NCI-H146 (cell line): ENCODE results near the gene NAB1.

ENCODE experiments used
- DNase-seq: peaks from one replicate; lab custom pipeline; 2025; lab: John Stamatoyannopoulos, UW

The NAB1 gene

GRCh38 chr2:190716176-190716807 is 67.4 kb downstream of the NAB1 start:
- no peak for DNase-seq

DNA sequence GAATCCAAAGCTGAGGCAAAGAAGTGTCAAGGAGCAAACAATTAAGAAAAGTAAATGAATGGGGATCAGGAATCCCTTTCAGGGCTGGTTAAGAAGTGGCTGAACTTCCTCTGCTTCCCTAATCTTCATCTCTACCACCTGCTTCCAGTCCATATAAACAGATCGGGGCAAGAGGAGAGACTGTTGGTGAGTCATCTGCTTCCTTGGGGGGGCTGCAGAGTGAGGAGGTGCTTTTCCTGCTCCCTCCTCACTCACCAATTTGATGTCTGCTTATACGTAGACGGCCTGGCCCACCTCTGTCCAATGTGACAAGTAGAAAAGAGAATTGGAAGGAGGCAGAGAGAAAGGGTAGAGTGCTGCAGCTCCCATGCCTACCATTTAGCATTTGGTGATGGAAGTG is 68.4 kb downstream of the NAB1 start:
- DNase-seq: no peak

DNA sequence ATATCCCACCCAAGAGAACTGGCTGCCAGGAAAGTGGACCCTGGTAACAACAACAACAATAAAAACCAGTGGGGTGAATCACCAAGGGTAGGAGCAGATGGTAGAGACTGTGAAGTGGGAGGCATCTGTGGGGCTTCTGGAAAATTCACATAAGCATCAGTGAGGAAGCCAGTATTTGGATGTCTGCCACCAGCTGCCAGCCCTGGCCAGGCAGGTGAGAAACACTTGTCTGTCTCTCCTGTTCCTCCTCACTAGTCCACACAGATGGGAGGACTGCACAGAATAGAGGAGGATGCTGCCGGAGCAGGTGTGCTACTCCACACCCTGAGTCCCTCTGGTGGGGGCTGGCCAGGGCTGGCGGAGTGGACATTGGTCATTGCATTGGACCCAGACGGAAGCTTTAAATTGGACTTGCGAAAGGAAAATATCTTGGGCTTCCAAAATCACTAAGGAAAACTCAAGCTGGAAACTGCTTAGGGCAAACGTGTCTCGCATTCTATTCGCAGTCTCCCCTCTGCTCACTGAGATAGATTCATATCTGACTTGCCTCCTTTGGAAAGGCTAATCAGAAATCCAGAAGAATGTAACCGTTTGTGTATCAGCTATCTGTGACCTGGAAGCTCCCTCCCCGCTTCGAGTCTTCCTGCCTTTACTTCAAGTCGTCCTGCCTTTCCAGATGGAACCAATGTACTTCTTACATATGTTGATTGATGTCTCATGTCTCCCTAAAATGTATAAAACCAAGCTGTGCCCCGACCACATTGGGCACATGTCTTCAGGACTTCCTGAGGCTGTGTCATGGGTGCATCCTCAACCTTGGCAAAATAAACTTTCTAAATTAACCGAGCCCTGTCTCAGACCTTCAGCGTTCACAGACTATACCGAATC is 69.1 kb downstream of the NAB1 start:
- DNase-seq: no peak

DNA sequence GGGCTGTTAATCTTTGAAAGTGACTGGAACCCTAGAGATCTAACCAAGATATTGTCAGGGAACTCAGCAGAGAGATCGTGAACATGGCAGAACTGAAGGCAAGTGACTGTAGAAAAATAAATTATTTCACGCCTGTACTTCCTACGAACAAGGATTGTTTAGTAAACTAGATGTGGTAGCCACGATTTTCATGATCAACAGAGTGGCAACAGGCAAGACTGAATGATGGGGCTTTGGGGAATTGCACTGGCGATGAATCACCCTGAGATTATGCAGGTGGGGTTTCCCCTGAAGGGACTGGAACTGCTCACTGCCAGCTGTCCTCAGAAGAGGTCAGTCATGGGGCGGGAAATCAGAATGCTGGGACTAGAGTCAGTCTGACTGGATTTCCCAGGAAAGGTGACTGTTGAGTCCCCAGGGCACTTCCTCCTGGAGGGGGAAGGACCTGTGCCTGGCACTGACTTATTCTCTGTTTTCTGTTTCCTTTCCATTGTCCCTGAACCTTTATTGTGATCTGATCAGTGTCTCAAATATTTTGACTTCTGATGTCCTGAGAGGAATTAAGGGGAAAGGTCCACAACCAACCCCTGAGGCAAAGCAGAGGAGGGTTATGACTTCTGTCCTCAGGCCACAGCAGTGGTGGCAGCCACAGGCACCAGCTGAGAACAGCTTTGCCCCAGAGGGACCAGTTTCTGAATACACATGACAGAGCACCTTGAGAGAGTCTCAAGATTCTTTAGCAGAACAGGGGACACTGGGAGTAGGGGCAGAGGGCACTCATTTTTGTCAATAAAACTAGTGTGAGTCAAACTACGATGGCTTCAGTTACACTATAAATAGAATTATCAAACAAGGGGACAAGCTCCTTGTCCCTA is 70.0 kb downstream of the NAB1 start:
- DNase-seq: no peak

DNA sequence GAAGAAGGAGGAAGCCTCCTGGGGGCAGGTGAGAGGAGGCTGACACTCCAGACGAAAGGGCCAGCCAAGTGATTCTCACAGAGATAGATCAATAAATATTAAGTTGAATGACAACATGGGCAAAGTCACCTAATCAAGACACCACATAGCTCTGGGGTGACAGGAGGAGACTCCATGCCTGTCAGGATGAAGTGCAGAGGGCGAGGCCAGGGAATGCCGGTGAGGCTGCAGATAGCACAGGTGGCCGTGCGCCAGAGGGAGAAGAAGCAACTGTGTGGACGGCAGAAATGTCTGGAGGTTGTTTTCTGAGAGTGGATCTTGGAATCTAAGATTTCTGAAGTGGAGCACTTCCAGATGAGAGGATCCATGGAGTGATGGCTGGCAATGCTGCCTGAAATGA is 71.4 kb downstream of the NAB1 start:
- no peak for DNase-seq

DNA sequence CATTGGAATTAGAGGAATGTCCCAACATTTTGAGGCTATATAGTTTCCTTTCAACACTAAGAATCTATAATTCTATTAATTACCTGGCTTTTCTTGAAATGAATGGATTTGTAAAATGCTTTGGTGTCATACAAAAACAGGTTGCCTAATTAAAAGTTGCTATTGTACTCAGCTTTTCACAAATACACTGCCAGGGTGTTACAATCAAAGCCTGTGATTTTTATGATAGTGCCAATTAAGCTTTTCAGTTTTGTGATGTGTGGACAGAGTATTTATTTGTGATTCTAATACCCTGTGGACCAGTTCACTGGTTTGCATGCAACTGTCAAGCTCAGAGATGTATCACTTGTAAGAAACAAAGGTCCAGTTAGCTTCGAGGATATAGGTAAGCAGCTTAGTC is 71.8 kb downstream of the NAB1 start:
- DNase-seq: no peak

DNA sequence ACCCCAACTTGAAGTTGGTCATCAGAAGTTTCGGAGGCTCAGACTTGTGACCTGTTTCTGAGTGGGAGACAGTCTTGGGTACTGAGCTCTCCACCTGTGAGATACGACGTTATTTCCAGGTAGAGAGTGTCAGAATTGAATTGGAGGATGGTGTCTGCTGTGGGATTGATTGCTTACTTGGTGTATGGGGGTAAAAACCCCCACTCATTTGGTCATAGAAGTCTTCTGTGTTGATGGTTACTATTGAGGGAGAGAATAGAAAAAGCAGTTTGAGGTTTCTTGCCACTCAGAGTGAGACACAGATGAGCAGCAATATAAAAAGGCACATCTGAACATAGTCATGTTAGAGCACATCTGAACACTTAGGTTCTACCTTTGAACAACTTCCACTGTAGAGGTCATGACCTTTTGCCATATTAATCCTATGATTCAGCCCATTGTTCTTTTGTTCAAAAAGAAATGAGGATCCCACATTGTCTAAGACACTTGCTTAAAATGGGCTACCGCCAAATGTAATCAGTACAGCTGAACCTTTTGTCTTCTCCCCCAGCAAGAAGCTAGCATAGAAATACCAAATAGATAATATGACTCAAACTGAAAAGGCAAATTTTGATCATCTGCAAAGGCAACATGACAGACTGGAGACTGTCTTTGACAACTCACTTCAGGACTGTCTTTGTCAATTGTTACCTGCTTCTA is 73.3 kb downstream of the NAB1 start:
- no peak for DNase-seq

- no peak for DNase-seq
Measured at GRCh38 chr2:190722835-190723234, 74.0 kb downstream of the NAB1 start.

DNA sequence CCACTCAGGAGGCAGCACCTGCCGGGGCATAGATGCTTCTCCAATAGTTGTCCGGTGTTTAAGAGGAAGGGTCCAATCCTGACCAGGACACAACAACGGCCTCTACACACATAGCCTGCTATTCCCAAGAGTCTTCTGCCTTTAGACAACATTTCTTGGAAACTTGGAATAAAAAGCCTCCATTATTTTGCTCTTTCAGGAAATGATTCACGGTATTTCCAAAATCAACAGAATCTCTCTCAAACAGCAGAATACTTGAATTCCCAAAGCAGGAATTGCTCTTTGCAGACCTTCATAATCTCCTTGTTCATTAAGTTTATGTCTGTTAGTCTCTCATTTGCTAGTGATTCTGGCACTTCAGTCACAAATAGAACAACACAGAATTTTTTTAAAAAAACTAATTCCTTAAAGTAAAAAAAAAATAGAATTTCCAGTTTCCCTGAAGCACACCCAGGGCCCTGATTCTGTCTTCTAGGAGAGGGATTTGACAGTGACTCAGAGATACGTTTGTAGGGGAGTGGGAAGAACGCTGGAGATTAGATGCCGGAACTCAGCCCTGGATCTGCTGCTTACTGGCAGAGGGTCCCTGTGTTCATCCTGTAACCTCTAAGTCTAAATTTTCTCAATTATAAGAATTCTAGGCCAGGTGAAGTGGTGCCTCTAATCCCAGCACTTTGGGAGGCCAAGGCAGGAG is 74.7 kb downstream of the NAB1 start:
- DNase-seq: no peak

DNA sequence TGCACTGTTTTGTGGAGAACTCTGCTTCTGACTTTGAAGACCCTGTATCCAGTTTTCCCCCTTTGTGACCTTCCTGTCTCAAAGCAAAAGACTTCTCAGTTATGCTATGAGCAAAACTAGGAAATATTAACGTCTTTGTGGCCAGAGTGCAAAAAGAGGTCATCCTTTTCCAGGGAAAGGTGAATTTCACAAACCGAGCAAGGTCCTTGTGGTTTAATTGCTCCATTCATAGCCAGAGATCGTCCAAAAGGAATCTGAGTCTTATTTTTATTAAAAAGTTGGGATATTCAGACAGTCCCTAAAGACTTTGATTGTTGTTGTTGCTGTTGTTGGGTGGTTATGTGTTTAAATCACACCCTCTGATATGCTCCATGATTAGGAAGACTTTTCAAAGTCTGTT is 77.4 kb downstream of the NAB1 start:
- DNase-seq: no peak

GRCh38 chr2:190736355-190736754 is 87.5 kb downstream of the NAB1 start:
- no peak for DNase-seq

DNA sequence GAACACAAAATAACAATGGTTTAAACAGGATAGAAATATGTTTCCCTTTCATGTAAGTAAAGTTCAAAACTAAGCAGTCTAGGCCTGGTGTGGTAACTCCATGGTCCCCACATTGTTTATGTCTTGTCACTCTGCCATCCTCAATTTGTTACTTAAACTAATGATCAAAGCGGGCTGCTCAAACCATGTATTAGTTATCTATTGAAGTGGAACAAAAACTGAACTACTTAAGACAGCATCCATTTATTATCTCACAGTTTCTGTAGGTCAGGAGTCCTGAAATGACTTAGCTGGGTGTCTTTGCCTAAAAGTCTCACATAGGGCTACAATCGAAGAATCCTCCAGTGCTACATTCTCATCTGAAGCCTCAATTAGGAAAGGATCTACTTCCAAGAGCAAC is 91.6 kb downstream of the NAB1 start:
- no peak for DNase-seq
